CD4-positive, alpha-beta T cell treated with Interleukin-10 for 1 hour (primary cell): Measurements from ENCODE around the gene HCRT.
A peak's percentile ranks its signal among the peaks of the same experiment; 100 is the strongest.
"Not testable (repeated sequence)": the region's sequence is repeated elsewhere in the genome, so short reads cannot be mapped to it uniquely, and the experiment has no call there.

Experiments used
- DNase-seq: peaks from one replicate; pipeline ENCODE4 v3.0.0-alpha.2; 2020

HCRT gene, protein sequence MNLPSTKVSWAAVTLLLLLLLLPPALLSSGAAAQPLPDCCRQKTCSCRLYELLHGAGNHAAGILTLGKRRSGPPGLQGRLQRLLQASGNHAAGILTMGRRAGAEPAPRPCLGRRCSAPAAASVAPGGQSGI

GRCh38 chr17:42184713-42185620 lies at the start of gene HCRT:
Gene HCRT (minus strand): TSS chr17:42185452. CDS start chr17:42185365, 87 bp downstream.
- no peak for DNase-seq

DNA sequence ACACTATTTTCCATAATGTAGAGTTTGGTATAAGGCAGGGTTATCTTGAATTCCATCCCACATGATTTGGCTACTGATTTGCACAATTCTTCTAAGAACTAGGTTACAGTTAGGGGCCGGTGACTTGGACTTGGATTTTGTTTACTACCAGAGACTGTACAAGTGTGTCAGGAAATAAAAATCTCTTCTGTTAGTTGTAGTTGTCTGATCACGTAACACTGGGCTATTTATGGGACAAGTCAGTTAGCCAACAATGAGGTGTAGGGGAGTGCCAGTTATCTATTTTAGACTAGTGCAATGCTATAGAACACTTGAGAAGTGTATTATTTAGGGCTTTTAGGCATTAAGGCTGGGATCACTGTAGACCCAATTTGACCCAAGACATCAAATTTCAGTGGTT lies 48.7 kb upstream of the HCRT start:
- DNase-seq: no peak

GRCh38 chr17:42233156-42233555 lies 47.9 kb upstream of the HCRT start:
- DNase-seq: no peak

DNA sequence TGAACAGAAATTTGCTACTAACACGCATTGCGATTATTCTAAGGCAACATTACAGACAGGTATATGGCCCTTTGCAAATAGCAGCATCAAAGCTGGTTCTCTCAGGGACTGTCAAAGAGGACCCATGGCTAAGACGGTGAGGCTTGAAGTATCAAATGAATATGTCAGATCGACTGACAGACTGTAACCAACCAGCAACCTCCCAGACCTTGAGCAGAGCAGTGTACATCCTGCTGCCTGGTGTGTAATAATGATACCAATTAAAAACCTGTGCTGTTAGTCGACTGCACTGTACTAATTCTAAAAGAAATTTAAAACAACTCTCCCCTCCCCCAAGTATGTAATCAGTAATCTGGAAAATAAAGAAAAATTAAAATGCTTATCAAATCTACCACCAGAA lies 45.0 kb upstream of the HCRT start:
- no peak for DNase-seq

DNA sequence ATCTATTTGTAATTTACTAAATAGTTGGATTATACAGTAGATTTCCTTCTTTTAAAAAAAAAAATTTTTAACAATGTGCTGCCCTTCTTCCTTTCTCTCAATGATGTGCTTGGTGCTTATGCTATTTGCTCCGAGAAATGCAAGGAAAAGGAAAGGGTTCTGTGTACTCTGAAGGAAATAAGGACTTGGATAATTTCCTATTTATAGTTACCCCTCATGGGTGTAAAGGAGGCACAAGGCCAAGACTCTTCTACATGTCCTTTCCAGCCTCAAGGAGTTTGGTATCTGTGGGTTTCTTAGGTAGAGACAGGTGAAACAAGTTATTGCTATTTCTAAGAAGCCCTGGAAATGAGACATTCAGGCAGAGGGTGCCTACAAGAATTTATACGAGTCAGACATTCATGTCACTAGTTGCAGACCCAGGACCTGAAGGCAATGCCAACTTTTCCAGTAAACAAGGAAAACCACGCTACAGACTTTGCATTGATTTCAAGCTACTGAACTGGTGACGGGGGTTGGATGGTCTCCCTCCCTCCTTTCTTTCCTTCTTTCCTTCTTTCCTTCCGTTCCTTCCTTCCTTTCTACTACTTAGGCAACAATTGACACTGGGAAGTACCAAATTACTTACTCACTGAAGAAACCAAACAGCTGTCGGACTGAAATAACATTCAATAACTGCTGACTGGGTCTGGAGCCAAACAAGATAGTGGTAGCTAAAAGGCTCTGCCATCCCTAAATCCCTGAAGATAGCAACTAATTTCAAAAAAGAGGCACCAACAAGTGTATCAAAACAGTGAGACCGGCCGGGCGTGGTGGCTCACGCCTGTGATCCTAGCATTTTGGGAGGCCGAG lies 42.8 kb upstream of the HCRT start:
- DNase-seq: no peak

DNA sequence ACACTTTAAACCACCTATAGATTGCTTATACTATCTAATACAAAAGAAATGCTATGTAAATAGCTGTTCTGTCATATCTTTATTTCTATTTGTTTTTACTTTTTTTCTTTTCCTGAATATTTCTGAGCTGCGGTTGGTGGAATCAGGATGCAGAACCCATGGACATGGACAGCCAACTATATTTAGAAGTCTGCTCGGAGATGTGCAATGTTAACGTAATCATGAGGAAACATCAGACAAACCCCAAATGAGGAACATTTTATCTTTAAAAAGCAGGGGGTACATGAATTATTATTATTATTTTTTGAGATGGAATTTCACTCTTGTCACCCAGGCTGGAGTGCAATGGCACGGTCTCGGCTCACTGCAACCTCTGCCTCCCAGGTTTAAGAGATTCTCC lies 40.4 kb upstream of the HCRT start:
- DNase-seq: no peak

GRCh38 chr17:42224651-42225050 lies 39.4 kb upstream of the HCRT start:
- DNase-seq: no peak

- DNase-seq: peak; percentile 70
Observed at GRCh38 chr17:42221886-42222745, 36.9 kb upstream of the HCRT start.

DNA sequence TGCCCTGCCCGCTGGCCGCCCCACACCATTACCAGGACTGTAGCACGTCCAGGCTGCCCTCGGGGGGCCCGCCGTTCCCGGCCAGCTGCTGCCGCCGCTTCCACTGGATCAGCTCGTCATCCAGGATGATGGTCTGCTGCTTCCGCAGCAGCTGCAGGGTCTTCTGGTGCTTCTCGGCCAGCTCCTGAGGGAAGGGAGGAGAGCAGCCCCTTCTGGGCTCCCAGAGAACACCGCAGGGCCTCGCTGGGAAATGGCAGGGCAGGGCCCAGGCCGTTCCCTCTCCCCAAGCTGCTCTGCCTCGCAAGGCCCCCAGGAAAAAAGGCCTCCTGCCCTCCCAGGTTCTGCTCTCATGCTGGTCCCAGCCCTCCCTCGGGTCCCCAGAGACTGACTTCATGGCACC lies 34.0 kb upstream of the HCRT start:
- not testable (repeated sequence) for DNase-seq

GRCh38 chr17:42214156-42214555 lies 28.9 kb upstream of the HCRT start:
- DNase-seq: no peak

GRCh38 chr17:42212382-42212781 lies 27.1 kb upstream of the HCRT start:
- no peak for DNase-seq

DNA sequence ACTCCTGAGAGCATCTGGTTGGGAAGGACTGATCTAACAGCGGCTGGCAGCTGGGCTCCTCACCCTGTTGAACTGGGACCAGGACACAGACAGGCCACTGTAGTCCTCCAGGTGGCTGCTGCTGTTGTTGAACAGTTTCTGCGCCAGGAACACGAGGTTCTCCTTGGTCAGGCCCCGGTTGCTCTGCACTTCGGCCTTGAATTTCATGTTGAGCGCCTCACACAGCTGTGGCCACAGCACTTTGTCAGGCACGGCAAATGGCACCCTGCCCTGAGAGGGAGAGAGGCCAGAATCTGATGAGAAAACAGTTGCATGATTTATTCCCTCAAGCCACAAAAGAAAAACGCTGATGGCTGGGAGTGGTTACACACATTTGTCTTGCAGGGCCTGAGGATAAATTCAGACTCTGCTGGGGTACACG lies 26.7 kb upstream of the HCRT start:
- not testable (repeated sequence) for DNase-seq

DNA sequence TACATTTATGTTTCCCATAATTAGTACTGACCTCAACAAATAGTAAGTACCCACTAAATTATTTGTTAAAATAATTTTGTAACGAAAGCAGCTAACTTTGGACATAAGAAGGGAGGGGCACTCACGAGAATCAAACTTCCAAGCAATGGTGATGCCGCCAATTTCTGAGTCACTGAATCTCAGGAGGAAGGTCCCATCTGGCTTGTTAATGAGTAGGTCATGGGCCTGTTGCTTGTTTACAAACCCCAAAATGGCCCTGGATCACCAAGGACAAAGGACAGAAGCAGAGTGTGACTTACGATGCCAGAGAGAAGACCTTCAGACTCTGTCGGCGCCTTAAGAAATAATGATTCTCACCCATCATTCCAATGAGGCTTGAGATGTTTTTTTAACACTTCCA lies 24.8 kb upstream of the HCRT start:
- no peak for DNase-seq

DNA sequence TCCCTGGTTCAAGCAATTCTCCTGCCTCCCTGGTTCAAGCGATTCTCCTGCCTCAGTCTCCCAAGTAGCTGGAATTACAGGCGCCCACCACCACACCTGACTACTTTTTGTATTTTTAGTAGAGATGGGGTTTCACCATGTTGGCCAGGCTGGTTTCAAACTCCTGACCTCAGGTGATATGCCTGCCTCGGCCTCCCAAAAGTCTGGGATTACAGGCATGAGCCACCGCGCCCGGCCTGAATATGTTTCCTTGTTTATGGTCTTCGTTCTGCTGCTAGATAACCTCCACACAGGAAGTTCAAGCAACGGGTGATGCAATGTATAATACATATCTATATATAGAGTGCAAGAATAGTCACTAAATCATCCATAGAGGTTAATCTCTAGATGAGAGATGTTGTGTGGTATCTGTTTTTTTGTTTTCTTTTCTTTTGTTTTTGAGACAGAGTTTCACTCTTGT lies 20.9 kb upstream of the HCRT start:
- DNase-seq: not testable (repeated sequence)

DNA sequence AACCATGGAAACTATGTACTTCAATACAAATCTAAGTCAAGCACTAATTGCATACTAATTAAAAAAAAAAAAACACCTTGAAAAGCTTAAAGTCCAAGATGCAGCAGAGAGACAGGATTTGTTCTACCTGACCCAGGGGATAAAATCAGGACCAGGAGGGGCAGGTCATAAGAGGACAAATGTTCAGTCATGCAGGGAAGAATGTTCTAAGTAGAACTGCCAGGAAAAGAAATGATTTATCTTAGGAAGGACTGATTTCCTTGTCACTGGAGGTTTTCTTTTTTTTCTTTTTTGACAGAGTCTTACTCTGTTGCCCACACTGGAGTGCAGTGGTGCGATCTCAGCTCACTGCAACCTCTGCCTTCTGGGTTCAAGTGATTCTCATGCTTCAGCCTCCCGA lies 18.1 kb upstream of the HCRT start:
- no peak for DNase-seq

- DNase-seq: no peak
Observed at GRCh38 chr17:42202696-42203095, 17.4 kb upstream of the HCRT start.

DNA sequence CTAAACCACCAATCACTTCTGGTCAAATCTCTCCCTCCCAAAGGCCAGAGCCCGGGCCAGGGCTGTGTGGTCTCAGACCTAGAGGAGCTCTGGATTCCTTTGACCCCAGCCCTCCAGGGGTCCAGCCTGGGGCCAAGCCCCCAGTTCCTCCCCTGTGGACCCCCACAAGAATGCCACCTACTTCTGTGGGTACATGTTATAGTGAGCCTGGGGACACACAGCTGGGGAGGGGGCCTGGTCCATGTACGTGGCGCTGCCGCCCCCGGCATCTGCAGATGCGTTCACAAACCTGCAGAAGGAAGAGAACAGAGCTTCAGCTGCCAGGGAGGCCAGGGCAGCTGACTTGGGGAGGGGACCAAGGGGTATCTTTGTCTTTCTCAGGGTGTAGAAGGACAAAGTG lies 16.9 kb upstream of the HCRT start:
- no peak for DNase-seq

GRCh38 chr17:42201458-42201772 lies 16.2 kb upstream of the HCRT start:
- no peak for DNase-seq

DNA sequence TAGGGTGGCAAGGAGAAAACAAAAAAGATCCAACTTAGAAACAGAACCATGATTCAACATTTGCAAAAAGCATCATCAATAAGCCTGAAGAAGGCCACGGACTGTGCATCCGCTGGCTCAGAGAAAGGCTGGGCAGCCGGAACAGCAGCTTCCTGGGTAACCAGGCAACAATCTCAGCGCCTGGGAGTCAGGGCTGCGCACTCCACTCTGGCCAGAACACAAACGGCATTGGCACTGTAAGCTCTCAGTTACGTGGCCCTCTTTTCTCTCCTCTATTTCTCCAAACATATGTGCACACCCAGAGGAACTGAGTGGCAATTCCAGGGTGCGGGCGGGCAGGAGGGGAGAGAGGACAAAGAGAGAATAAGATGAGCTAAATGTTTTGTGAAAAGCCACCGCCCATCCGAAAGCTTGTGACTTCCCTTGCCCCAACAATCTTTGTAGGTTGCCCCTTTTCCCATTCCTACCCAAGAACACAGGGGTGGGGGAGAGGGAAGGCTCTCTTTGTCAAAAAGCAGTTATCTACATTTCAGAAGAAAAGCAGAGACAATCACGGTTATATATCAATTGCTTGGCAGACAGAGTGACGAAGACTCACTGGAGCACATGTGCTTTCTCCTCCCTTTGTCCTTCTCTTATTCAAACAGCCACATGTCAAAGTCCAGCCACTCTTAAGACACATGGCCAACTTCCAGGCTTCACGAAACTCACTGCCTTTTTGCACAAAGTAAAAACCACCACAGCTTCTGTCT lies 15.6 kb upstream of the HCRT start:
- no peak for DNase-seq

DNA sequence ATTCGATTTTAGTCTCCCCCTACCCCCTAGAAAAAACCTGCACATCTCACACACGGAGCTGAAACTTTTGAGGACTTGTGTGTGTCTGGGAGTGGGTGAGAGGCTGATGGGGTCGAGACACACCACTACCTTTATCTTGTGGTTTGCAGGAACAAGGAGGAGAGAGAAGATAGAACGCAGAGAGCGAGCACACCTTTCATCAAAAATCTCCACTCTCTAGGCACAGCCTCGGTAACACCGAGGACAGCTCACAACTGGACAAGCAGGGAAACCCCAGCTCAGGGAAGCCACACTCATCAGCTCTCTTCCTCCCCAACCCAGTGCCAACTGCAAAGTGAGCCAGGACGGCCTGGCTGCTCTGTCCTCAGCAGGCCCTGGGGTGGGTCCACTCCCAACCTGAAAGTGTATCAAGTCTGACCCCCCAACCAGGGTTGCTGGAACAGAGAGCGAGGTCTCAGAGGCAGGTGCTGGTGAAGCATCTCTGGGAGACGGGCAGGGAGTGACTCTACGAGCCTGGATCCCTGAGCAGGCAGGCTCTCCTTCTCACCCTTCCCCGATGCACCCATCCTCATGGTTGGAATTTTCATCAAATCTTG lies 14.3 kb upstream of the HCRT start:
- no peak for DNase-seq

DNA sequence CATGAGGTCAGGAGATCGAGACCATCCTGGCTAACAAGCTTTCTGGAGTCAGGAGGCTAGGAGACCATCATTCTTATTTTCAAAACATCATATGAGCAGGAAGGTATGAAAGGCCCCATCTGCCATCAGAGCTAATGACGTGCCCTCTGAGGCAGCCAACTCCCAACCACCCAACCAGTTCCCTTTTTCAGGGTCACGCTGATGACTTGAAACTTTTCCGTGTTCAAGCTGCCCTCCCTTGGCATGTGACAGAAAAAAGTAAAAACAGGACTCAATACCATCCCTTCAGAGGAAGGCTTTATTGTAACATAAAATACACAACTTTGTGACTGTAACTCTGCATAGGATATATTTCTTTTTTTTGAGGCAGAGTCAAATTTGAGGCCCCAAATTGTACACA lies 13.6 kb upstream of the HCRT start:
- no peak for DNase-seq
